Measurements from ENCODE around the gene ATP8B4.

GRCh38 chr15:49868348-49868747, 250.7 kb downstream of the ATP8B4 start:
- no peak for TF ChIP-seq POLR2AphosphoS5 (IDR thresholded peaks at IDR 0.05; ENCODE audit: insufficient read depth in 1 of 2, low read depth in 1 of 2)
- TF ChIP-seq CTCF (IDR thresholded peaks at IDR 0.05) = no peak
- no peak for TF ChIP-seq POLR2A (IDR thresholded peaks at IDR 0.05)
